Activated CD8-positive, alpha-beta memory T cell treated with anti-CD3 and anti-CD28 coated beads for 36 hours (primary cell): Measurements from ENCODE around the gene GRID1. TPM values are rescaled to one million over a fixed set of nuclear protein-coding genes. Genes with fewer than 3 reads are reported as not detected.

Experiments used
- CTCF ChIA-PET: fragments of 350-600 bp; sonication (Branson Sonifier 250); formaldehyde crosslinking; loops from one replicate; lab custom pipeline; 2021; ENCODE audit warnings: antibody characterized with exemption; lab: Charles Lee
- POLR2A ChIA-PET: fragments of 350-600 bp; sonication (Branson Sonifier 250); formaldehyde crosslinking; loops from one replicate; lab custom pipeline; 2021; ENCODE audit warnings: antibody characterized with exemption; lab: Charles Lee
- total RNA-seq, 2 experiments: library from RNA; stranded (reverse); gene quantifications; one replicate each; pipeline ENCODE4 v1.2.3, GENCODE V29; 2021

Gene GRID1
- total RNA-seq, 2 experiments from 2014 or later, result not detected

DNA sequence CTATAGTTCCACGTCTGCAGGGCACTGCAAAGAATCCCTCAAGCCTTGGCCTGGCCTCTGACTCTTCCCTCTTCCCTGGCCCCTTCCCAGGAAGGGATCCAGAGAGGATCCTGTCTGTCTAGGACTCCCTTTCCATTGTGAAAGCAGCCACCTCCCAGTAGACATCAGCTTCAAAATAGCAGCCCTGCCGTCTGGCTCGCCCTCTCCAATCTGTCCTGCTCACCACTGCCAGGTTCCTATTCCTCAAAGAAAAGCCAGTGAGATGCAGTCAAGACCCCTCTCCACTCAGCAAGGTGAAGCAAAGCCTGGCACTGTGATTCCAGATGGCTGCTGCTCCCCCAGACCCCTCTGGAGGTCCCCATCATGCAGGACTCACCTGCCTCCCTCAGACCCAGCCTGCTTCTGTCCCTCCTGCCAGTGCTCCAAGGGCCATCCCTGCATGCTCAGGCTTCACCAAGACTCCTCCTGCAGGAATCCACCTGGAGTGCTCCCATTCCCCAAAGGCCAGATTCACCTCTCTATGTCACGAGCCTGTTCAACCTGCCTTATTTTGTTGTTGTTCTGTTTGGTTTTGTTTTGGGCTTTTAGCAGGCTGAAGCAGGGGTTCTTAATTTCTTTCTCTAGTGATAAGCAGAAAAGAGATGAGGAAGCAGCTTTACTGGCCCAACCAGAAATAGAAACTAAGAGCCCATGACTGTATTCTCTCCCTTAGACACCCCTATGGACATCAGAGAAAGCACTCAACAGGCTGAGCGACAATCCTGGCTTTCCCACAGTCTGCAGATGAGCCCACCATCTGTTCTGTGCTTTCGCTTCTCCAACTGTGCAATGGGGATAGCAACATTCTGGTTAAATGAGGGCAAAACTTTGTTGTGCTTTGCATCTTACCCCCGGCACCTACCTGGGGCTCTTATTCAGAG is 305.1 kb downstream of the GRID1 start:
- ChIA-PET POLR2A (no interaction called here), CTCF (no interaction called here)

DNA sequence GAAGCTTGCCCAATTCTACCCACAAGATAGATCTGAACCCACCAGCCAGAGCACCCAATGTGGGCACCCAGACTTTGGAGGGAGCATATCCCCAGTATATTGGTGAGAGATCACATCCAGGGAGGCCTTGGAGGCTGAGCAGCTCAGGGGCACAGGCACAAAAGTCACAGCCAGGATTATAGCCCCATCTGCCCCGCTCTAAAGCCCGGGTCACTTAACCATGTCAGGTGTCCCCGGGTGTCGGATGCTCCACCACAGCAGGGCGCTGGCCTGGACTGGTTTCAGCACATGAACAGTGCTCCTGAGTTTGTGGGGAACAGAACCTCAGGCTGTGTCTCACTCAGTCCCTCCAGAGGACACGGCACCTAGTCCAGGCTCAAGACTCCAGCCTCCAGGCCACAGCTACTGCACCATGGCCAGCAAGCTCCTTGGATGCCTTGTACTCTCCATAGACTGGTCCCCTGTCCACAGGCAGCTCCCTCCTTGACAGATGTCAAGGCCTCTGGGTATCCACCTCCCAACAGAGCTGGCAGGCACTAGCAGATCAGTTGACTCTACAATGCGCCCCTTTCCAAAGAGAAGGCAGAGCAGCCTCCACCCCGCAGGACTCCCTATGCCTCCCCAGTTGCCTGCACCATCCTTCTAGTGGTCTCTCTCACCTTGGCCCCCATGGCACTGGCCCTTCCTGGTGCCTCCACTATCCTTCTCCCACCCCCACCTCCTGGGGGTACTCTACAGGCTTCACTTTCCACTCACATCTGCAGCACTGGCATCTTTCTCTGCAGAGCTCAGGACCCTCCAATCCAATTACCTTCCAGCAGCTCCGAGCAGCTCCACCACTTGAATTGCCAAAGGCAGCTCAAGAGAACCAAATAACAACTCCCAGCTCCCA is 306.0 kb downstream of the GRID1 start:
- POLR2A ChIA-PET, result interaction anchor here (0.6 kb wide), 1 partner anchor 146 kb away, joined by 3 read pairs; no protein-coding TSS in a partner anchor
- CTCF ChIA-PET, result no interaction called here

DNA sequence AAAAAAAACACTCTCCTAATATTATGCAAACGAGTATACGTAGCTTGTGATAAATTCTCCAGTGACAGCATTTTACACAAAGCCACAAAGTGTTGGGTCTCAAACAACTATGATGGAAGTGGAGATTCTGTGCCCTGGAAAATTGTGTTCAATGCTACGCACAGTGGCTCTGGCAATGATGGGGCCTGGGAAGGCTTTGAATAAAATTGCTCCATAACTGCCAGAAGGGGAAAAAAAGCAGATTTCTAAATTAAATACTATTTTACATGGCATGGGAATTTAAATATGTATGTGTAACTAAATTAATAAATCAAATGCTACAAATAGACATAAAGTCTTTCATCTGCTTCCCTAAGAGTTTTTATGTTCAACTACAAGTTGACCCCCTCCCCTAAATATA is 306.7 kb downstream of the GRID1 start:
- POLR2A ChIA-PET, result interaction anchor here (0.6 kb wide), 1 partner anchor 147 kb away, joined by 3 read pairs; no protein-coding TSS in a partner anchor
- CTCF ChIA-PET, result no interaction called here

DNA sequence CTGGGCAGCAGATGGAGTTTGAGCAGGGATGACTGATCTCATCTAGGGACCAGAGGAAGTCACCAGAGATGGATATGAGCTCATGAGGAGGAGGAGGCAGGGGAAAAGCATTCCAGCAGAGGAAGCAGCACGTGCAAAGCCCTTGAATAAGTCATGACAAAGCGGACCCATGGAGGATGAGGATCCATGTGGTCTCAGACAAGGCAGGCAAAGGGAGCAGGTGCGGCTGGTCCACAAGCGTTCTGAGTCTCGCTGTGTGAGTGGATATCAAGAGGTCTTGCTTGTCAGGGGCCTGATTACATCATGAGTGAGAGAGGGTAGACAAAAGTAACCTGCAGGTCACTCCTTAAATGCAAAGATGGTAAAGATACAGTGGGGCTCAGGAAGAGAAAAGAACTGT is 307.6 kb downstream of the GRID1 start:
- POLR2A ChIA-PET, result no interaction called here
- CTCF ChIA-PET, result no interaction called here

DNA sequence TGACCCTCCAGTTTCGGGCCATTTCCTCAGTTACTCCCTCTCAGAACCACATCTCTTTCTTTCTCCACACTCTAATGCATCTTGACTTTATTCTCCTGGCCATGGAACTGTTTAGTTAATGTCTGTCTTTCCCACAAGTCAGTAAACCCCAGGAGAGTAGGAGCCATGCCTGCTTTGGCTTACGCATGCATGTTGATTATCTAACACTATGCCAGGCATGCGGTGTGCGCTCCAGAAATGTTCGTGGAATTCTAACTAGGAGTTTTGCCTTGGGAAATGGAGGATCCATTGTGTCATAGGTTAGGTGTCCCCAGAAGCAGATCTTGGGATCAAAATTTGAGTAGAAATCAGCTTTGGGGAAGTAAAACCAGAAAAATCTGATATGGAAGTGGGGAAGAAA is 308.9 kb downstream of the GRID1 start:
- CTCF ChIA-PET, result no interaction called here
- POLR2A ChIA-PET, result no interaction called here

DNA sequence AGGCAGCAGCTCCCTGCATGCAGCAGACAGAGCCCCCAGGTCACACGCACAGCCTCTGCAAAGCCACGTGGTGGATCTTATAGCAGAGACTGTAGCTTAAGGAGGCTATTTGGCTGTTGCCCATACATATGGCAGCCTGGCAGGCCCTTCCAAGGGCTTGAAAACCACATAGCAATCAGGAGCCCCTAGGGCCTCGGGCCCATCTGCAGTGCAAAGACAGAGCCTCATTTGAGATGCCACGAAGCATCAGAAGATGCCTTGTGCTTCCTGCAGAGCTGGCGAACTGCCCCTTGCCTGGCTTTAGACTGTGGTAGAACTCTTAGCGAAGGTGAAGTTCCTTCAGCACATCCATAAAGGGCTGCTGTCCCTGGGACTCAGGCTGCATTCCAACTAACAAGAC is 309.9 kb downstream of the GRID1 start:
- POLR2A ChIA-PET, result no interaction called here
- CTCF ChIA-PET, result no interaction called here

DNA sequence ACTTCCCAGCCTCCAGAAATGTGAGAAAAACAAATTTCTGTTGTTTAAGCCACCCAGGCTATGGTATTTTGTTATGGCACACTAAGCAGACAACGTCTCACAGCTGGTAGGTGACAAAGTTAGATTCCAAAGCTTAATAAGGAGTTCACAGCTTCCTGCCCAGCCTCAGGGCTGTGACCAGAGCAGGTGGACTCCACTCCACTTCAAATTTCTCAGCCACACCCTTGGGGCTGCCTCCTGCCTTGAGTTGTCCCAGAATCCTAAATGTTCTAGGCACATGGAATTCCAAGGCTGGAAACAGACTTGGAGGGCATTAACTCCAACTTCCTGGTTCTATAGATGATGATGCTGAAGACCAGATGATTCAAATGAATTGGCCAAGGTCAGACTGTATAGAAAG is 310.7 kb downstream of the GRID1 start:
- CTCF ChIA-PET, result no interaction called here

DNA sequence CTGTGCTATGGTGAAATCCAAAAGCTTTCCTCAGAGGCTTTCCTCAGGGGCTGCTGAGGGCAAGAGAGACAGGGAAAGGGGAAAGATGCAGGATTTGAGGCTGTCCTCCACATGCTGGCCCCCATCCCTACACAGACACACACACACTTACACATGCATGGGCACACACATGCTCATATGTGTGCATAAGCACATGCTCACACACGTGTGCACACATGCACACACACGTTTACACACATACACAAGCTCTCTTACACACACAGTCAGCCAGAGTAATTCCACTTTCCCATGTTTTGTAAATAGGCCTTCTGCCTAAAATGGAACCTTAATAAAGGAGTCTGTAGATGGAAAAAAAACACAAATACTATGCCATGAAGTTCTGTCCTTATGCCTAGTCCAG is 312.9 kb downstream of the GRID1 start:
- POLR2A ChIA-PET, result no interaction called here
- CTCF ChIA-PET, result no interaction called here

More for the DNA sequence above, 310.7 kb downstream of the GRID1 start:
- POLR2A ChIA-PET, result no interaction called here

DNA sequence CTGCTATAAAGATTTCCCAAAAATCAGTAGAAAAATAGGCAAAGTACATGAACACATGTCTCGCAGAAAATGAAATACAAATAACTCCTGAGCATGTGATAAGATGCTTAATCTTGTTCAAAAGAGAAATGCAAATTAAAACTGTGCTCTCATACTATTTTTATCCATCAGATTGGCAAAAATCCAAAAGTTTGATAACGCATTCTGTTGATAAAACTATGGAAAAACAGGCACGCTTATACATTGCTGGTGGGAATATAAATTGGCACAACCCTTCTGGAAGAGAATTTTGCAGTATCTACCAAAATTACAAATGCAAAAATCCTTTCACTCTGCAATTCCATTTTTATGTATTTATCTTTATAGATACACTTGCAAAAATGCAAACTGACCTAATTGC is 315.0 kb downstream of the GRID1 start:
- POLR2A ChIA-PET, result no interaction called here
- CTCF ChIA-PET, result no interaction called here

DNA sequence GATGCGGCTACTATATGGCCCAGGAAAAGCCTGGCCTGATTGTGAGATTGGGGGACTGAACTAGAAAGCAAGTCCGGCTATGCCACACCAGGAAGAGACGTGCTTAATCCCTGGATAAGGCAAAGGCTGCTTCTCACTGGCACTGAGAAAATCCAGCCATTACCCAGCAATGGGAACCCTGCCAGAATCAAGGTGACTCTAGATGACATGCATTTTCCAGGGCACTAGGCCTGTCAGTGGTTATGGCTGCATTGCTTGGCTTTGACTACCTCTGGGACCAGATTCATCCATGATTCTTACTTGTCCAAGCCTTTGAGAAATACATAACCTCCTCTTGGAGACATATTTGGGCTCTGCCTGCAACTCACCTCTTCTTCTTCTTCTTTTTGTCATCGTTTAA is 317.2 kb downstream of the GRID1 start:
- ChIA-PET CTCF (no interaction called here), POLR2A (no interaction called here)

DNA sequence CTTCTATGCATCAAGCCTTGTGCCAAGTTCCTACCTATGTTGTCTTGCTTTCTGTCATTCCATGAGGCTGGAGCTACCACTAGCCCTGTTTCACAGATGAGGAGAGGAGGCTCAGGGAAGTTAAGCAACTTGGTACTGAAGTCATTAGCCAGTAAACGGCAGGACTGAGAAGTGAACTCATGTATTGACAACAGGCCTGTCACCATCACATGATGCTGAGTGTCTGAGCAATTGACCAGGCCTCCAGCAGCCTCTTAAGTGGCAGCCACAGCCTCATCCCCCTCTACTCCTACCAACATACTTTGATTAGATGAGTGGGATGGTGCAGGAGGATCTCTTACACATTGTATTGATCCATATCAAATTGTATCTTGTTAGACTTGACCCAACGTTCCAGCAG is 317.6 kb downstream of the GRID1 start:
- POLR2A ChIA-PET, result no interaction called here
- CTCF ChIA-PET, result no interaction called here

DNA sequence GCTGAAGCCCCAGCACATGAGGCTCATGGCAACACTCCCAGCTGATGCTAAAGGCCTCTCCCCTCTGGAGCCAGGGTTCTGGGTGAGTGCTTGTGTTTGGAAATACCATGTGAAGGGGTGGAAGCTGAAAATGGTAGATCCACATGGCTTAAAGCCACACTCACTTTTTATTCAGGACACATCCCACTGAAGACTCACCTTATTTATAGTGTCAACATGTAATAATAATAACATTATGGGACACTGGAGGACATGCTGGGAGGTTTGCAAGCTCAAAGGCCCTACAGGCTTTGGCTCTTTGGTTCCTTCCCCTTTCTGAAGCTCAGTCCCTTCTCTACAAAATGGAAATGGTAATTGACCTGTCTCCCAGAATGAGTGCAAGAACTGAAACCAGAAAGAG is 318.0 kb downstream of the GRID1 start:
- POLR2A ChIA-PET, result no interaction called here
- CTCF ChIA-PET, result no interaction called here

DNA sequence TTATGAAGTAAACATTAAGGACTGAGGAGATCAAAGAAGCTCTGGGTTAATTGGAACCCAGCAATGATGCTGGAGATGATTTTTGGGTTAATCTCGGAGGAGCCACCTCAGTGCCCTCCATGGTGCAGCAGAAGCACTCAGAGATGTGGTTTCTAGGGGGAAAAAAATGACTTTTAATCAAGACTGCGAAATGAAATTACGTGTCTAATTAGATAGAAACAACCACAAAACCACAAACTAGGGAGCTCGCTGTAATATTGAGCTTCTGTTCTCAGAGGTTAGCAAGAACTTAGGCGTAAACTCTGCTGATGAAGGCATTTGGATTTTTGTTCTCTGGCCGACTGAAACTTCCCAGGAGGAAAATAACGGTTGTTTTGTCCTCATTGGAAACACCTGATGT is 319.0 kb downstream of the GRID1 start:
- CTCF ChIA-PET, result no interaction called here

DNA sequence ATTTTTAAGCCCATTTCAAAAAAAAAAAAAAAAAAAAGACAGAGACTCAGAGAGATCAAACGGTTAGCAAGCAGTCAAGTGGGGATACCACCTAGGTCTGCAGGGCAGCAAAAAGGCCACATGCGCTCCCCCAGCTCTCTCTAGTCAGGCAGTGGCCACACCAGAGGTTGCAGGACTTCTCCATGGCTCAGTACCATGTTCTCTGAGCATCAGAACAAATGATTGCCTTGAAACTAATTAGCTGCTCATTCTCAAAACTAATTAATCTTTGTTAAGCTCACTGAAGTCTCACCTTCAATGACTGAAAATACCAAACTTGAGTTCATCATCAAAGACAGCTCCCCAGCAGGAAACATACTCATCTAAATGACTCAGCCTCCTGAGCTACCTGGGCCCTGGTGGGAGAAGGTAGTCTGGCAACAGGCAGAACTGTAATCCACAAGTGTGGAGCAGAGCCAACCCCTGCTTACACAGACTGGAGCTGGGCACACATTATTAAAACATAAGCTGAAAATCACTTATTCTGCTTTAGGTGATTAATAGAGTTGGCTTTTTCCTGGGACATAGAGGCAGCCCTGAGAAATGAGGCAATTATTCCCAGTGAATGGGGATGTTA is 319.6 kb downstream of the GRID1 start:
- CTCF ChIA-PET, result interaction anchor here (0.8 kb wide), 1 partner anchor 52 kb away, joined by 3 read pairs; no protein-coding TSS in a partner anchor

More for the DNA sequence above, 319.0 kb downstream of the GRID1 start:
- POLR2A ChIA-PET, result no interaction called here

DNA sequence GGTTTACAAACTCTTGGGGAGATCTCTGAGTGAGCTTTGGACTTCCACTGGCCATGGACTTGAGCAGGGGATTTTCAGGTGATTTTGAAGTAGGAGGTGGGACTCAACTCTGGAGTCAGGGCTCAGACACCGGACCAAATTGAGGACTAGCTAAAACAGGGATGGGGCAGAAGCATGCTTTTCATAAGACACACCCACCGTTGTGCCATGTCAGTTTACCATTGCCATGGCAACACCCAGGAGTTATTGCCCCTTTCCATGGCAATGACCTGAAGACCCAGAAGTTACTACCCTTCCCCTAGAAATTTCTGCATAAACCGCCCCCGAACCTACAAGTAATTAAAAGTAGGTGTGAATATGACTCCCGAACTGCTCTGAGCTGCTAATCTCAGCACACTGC is 320.7 kb downstream of the GRID1 start:
- ChIA-PET POLR2A (no interaction called here), CTCF (no interaction called here)

More for the DNA sequence above, 319.6 kb downstream of the GRID1 start:
- POLR2A ChIA-PET, result no interaction called here

DNA sequence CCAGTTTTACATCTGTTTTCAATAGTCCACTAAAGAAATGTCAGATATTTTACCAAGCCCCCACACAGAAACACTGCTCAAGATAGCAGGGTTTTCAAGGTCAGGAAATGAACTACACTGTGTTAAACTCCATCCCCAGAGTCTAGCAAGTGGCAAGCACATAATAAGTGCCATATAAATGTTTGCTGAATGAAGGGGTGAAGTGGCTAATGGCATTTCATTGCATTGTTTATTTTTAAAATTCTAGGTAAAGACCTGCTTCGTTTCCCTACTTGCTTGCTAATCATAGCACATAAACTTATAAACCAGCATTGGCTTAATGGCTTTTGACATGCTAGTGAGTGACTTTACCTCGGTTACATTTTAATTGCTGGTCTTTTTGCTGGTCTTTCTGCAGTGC is 322.6 kb downstream of the GRID1 start:
- ChIA-PET CTCF (no interaction called here), POLR2A (no interaction called here)

DNA sequence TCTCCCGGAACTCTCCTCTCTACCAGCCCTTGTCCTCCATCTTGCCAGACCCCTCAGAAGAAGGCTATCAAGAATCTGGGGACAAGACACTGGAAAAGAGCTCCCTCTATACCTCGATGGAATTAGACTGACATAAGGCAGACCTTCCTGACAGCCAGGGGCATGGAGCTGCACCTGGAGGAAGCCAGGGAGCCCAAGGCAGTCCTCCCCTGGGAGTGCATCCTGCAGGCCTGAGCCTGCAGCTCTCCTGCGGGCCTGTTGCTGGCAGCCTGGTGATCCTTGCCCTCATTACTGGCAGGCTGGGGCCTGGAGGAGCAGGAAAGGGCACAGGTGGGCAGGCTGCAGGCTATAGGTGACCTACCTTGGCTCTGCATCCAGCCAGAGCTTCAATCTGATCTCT is 323.4 kb downstream of the GRID1 start:
- CTCF ChIA-PET, result no interaction called here
- POLR2A ChIA-PET, result no interaction called here

DNA sequence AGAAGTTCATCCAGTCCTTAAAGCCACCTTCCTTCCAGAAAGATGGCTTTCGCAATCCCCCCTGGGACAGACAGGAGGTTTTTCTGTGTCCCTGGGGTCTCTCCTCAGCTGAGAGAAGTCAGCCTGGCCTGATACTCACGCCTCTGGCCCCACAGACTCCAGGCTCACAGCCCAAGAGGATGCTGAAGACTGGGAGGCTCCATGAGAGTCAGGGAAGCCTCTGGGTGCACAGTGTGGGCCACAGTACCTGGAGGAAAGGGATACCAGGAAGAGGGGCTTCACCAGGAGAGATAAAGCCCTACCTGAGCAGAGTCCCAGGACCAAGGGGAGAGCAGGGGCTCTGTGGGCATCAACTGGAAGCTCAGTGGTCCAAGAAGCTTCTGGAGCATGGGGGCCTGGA is 324.4 kb downstream of the GRID1 start:
- POLR2A ChIA-PET, result no interaction called here

DNA sequence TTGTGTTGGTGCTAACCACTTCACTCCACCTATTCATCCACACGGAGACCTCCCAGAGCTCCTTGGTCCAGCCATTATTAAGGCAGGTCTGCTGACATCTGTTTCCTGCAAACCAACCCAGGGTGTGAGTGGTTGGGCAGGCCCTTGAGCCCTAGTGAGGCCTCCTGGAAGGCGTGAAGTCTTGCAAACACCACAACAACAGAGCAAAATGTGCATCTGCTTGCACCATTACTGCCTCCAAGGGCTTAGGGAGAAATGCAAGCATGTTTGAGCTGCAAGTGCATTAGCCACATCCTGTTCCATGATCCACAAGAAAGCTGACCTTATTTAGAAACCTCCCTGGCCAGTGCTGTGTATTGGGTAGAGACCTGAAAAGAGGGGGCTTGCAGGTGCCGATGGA is 325.5 kb downstream of the GRID1 start:
- CTCF ChIA-PET, result no interaction called here
- POLR2A ChIA-PET, result no interaction called here

More for the DNA sequence above, 324.4 kb downstream of the GRID1 start:
- CTCF ChIA-PET, result no interaction called here

DNA sequence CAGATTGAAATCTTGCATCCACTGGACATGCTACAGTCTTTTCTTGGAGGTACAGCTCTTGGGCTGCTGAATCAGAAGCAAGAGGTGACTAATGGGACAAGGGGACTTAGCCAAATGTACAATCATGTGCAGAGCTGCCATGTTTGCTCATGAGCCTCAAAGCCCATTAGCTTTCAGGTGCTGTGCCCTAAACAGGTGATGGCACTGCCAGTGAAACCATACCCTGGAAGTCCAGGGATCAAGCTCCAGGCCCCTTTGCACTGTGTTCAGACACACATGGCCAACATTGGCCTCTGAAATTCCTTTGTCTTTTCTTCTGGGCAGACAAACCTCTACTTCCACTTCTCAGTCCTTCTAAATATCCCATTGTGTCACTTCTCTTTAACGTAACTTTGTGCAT is 328.2 kb downstream of the GRID1 start:
- CTCF ChIA-PET, result no interaction called here
- POLR2A ChIA-PET, result no interaction called here
